Caco-2 (cell line): Measurements from ENCODE around the gene CALM1. TPM values are rescaled to one million over a fixed set of nuclear protein-coding genes. Genes with fewer than 3 reads are reported as not detected.

Experiments
- BruUV-seq: library from RNA; stranded (reverse); fragments of 400-500 nt; replicated peaks from 2 replicates; lab custom pipeline; 2021; lab: Mats Ljungman, UMichigan
- CTCF ChIA-PET: fragments of 300-600 bp; sonication (Branson Sonifier 250); formaldehyde crosslinking; loops from one replicate; lab custom pipeline; 2022; ENCODE audit warnings: antibody characterized with exemption; lab: Charles Lee
- POLR2A ChIA-PET: fragments of 300-600 bp; sonication (Branson Sonifier 250); formaldehyde crosslinking; loops from one replicate; lab custom pipeline; 2022; ENCODE audit warnings: antibody characterized with exemption; lab: Charles Lee
- DNase-seq, 2 experiments: peaks; one replicate each; pipeline versions ENCODE4 v3.0.0 to v3.0.0-alpha.2; 2020 to 2022
- H3K27me3 ChIP-seq: replicated peaks from 2 replicates; pipeline ENCODE4 v1.6.0; 2011; ENCODE audit warnings: low read length; ENCODE audit not compliant: control insufficient read depth, insufficient read depth
- H3K36me3 ChIP-seq: 2 replicates; pipeline ENCODE4 v1.5.1; 2011; ENCODE audit warnings: low read length; ENCODE audit not compliant: control insufficient read depth, insufficient read depth
- H3K4me1 ChIP-seq: fragments of 250-450 bp; sonication (Bioruptor Pico); 2 replicates; pipeline ENCODE4 v1.5.1; 2020; ENCODE audit warnings: mild to moderate bottlenecking
- H3K4me3 ChIP-seq: 2 replicates; pipeline ENCODE4 v1.5.1; 2011; ENCODE audit warnings: low read depth, mild to moderate bottlenecking, control low read depth, low read length
- H3K9me3 ChIP-seq: fragments of 250-450 bp; sonication (Bioruptor Pico); 2 replicates; pipeline ENCODE4 v1.5.1; 2020; ENCODE audit warnings: mild to moderate bottlenecking, moderate library complexity
- H3K27ac Mint-ChIP-seq: one replicate; pipeline ENCODE4 v1.8.0; 2022; ENCODE audit warnings: mixed read lengths; ENCODE audit not compliant: unreplicated experiment
- H3K27me3 Mint-ChIP-seq: one replicate; pipeline ENCODE4 v1.8.0; 2022; ENCODE audit warnings: mixed read lengths; ENCODE audit not compliant: insufficient read depth, unreplicated experiment
- H3K36me3 Mint-ChIP-seq: one replicate; pipeline ENCODE4 v1.8.0; 2022; ENCODE audit warnings: mild to moderate bottlenecking, mixed read lengths; ENCODE audit not compliant: insufficient read depth, unreplicated experiment
- H3K4me1 Mint-ChIP-seq: one replicate; pipeline ENCODE4 v1.8.0; 2022; ENCODE audit warnings: low read depth, mixed read lengths; ENCODE audit not compliant: unreplicated experiment
- H3K4me3 Mint-ChIP-seq: one replicate; pipeline ENCODE4 v1.8.0; 2022; ENCODE audit warnings: mild to moderate bottlenecking, moderate library complexity, mixed read lengths; ENCODE audit not compliant: unreplicated experiment
- H3K9me3 Mint-ChIP-seq: one replicate; pipeline ENCODE4 v1.8.0; 2022; ENCODE audit warnings: mixed read lengths; ENCODE audit not compliant: unreplicated experiment
- CTCF ChIP-seq, 2 experiments: fragments of 200-600 bp in 1 of 2; IDR thresholded peaks; 1 replicate in 1 of 2; 2 replicates in 1 of 2; pipeline versions ENCODE4 v1.5.1 to v1.8.0; 2011 to 2022; ENCODE audit warnings: antibody characterized with exemption in 1 of 2, control low read depth in 1 of 2, inconsistent platforms in 1 of 2, low read depth in 1 of 2, low read length in 1 of 2, mild to moderate bottlenecking in 1 of 2, moderate library complexity in 1 of 2; ENCODE audit not compliant: insufficient read depth in 1 of 2, severe bottlenecking in 1 of 2, unreplicated experiment in 1 of 2
- intact Hi-C: fragments of 100-400 bp; cut with micrococcal nuclease; formaldehyde crosslinking; loops from one replicate; pipeline ENCODE4 v1.10.0; 2022; ENCODE audit not compliant: unreplicated experiment
- total RNA-seq: library from RNA; stranded (reverse); gene quantifications from 2 replicates; pipeline ENCODE4 v1.2.3, GENCODE V29; 2022

CALM1 gene
- total RNA-seq, 1 experiment from 2014 or later, result 437 TPM

GRCh38 chr14:90423166-90423565 is 26.3 kb downstream of the CALM1 start:
- no TSS peak for BruUV-seq
- H3K9me3 Mint-ChIP-seq, result no peaks in the 10 kb centered on the region
- no peak for TF ChIP-seq CTCF (IDR thresholded peaks at IDR 0.05; ENCODE audit: insufficient read depth in 1 of 2, low read depth in 1 of 2, low read length in 1 of 2, severe bottlenecking in 1 of 2, unreplicated experiment in 1 of 2)
- DNase-seq, result no peak
- no peaks in the 10 kb centered on the region for H3K36me3 ChIP-seq
- H3K27me3 ChIP-seq, result no peaks in the 10 kb centered on the region
- H3K36me3 Mint-ChIP-seq, result no peaks in the 10 kb centered on the region
- no peak overlapping the region for H3K4me3 ChIP-seq
- POLR2A ChIA-PET, result no interaction called here
- H3K9me3 ChIP-seq, result no peaks in the 10 kb centered on the region
- no peaks in the 10 kb centered on the region for H3K4me1 Mint-ChIP-seq
- H3K4me1 ChIP-seq, result no peaks in the 10 kb centered on the region
- no peaks in the 10 kb centered on the region for H3K27me3 Mint-ChIP-seq
- H3K27ac Mint-ChIP-seq, result no peak overlapping the region
- CTCF ChIA-PET, result no interaction called here
- intact Hi-C loops, result no loop called here
- H3K4me3 Mint-ChIP-seq, result no peak overlapping the region

GRCh38 chr14:90424075-90424474 is 27.2 kb downstream of the CALM1 start:
- no peak overlapping the region for H3K4me3 ChIP-seq
- Mint-ChIP-seq H3K36me3 (no peaks in the 10 kb centered on the region), H3K27ac (no peak overlapping the region), H3K27me3 (no peaks in the 10 kb centered on the region), H3K9me3 (no peaks in the 10 kb centered on the region), H3K4me3 (no peak overlapping the region), H3K4me1 (no peaks in the 10 kb centered on the region)
- H3K4me1 ChIP-seq, result no peaks in the 10 kb centered on the region
- no peak for DNase-seq
- TF ChIP-seq CTCF (IDR thresholded peaks at IDR 0.05; ENCODE audit: insufficient read depth in 1 of 2, low read depth in 1 of 2, low read length in 1 of 2, severe bottlenecking in 1 of 2, unreplicated experiment in 1 of 2), result no peak
- CTCF ChIA-PET, result no interaction called here
- BruUV-seq, result no TSS peak
- POLR2A ChIA-PET, result interaction anchor here (0.6 kb wide), 1 partner anchor 13 kb away, joined by 5 read pairs; no protein-coding TSS in a partner anchor
- H3K27me3 ChIP-seq, result no peaks in the 10 kb centered on the region
- no peaks in the 10 kb centered on the region for H3K36me3 ChIP-seq
- intact Hi-C loops, result no loop called here
- H3K9me3 ChIP-seq, result no peaks in the 10 kb centered on the region

GRCh38 chr14:90424686-90425372 is 28.0 kb downstream of the CALM1 start:
- Mint-ChIP-seq H3K4me3 (no peak overlapping the region), H3K27me3 (no peaks in the 10 kb centered on the region), H3K36me3 (no peaks in the 10 kb centered on the region), H3K4me1 (no peaks in the 10 kb centered on the region), H3K9me3 (no peaks in the 10 kb centered on the region), H3K27ac (no peak overlapping the region)
- Histone ChIP-seq H3K9me3 (no peaks in the 10 kb centered on the region), H3K4me1 (no peaks in the 10 kb centered on the region), H3K36me3 (no peaks in the 10 kb centered on the region), H3K4me3 (no peak overlapping the region), H3K27me3 (no peaks in the 10 kb centered on the region)
- no peak for TF ChIP-seq CTCF (IDR thresholded peaks at IDR 0.05; ENCODE audit: insufficient read depth in 1 of 2, low read depth in 1 of 2, low read length in 1 of 2, severe bottlenecking in 1 of 2, unreplicated experiment in 1 of 2)
- DNase-seq, result no peak
- intact Hi-C loops, result no loop called here
- ChIA-PET CTCF (no interaction called here), POLR2A (interaction anchor here (0.6 kb wide), 1 partner anchor 12 kb away, joined by 5 read pairs; no protein-coding TSS in a partner anchor)
- no TSS peak for BruUV-seq
